Activated T-cell treated with anti-CD3 and anti-CD28 coated beads, Interleukin-2, amount 50 U/mL, for 48 hours (primary cell): ENCODE results near the gene CCT6A.
"Not testable (repeated sequence)": the region's sequence is repeated elsewhere in the genome, so short reads cannot be mapped to it uniquely, and the experiment has no call there.

ENCODE experiments used
- DNase-seq, 2 experiments: peaks; one replicate each; pipeline ENCODE4 v3.0.0-alpha.2; 2020

CCT6A gene, protein sequence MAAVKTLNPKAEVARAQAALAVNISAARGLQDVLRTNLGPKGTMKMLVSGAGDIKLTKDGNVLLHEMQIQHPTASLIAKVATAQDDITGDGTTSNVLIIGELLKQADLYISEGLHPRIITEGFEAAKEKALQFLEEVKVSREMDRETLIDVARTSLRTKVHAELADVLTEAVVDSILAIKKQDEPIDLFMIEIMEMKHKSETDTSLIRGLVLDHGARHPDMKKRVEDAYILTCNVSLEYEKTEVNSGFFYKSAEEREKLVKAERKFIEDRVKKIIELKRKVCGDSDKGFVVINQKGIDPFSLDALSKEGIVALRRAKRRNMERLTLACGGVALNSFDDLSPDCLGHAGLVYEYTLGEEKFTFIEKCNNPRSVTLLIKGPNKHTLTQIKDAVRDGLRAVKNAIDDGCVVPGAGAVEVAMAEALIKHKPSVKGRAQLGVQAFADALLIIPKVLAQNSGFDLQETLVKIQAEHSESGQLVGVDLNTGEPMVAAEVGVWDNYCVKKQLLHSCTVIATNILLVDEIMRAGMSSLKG

DNA sequence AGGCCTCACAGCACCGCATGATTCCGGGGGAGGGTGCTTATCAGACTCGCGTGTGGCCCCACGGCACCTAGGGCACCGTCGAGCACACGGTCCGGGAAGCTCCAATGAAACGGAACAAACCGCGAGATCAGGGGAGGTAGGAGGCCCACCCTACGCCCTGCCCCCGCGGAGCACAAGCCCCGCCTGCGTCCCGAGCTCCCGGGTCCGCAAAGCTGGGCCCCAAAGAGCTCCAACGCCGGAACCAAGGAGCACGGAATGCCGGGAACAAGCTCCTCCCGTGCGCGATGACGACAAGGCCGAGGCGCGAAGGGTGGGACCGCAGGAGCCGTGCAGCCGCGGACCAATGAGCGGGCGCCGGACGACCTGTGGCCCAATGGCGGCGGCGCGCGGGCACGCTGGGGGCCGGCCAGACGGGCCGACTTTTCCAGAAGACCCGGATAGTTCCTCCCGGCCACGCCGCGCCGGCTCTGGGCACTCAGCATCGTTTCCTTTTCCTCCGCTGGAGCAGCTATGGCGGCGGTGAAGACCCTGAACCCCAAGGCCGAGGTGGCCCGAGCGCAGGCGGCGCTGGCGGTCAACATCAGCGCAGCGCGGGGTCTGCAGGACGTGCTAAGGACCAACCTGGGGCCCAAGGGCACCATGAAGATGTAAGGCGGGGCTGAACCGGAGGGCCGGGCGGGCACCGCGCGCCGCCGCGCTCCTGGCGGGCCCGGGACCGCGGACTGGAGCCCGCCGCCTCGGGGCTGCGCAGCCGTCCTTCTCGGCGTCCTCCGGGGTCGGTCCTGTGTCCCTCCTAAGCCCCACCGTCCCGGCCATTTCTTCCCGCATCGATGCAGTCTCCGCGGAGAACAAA is at the start of gene CCT6A, which contains the start of gene PSPH:
Gene CCT6A, plus strand, starts transcription at position 427 of the 853 bp plus-strand sequence. Its CDS starts 84 bp downstream, at position 511.
Gene PSPH, minus strand, starts transcription at position 106 of the 853 bp plus-strand sequence. CDS start 30,232 bp downstream, outside the sequence.
- DNase-seq, result peak; percentile 94 to 95

DNA sequence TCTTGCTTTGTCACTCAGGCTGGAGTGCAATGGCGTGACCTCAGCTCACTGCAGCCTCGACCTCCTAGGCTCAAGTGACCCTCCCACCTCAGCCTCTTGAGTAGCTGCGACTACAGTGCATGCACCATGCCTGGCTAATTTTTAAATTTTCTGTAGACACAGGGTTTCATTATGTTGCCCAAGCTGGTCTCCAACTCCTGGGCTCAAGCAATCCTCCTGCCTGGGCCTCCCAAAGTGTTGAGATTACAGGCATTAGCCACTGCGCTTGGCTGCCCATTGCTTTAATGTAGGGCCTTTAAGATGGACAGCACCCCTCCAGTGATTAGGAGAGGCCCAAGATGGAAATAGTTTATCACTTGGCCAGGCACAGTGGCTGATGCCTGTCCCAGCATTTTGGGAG is 47.8 kb upstream of the CCT6A start:
- DNase-seq, result no peak

DNA sequence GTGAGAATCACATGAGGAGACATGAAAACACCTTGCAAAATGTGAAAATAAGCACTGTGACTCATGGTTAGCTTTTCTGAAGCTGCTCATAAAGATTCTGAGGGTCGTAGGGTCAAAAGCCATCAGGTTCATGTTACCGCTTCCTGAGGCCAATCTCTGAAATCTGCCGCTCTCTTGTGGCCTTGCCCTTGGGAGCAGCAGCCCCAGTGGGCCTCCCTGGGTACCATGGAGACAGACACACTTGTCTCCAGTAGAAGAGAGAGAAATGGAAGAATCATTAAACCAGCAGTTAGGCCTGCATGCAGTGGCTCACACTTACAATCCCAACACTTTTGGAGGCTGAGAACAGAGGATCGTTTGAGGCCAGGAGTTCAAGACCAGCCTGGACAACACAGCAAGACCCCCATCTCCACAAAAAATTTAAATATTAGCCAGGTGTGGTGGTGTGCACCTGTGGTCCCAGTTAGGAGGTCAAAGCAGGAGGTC is 44.4 kb upstream of the CCT6A start:
- no peak for DNase-seq

DNA sequence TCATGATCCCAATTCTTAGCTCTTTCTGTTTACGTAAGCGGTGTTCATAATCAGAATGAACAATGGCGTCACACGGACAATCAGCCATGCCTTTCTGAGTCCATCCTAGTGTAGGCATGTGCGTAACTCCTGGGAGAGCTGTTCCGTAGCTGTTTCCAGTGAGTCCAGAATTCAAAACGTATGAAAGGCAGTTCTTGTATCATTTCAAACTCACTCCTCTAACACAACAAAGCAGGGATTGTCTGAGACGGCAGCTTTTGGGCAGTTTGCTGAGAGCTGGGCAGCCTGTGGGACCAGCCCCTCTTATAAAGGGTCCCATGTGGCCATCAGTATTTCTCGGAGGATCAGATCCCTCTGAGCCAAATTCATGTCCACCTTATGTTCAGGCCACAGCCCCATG is 43.7 kb upstream of the CCT6A start:
- DNase-seq, result no peak

DNA sequence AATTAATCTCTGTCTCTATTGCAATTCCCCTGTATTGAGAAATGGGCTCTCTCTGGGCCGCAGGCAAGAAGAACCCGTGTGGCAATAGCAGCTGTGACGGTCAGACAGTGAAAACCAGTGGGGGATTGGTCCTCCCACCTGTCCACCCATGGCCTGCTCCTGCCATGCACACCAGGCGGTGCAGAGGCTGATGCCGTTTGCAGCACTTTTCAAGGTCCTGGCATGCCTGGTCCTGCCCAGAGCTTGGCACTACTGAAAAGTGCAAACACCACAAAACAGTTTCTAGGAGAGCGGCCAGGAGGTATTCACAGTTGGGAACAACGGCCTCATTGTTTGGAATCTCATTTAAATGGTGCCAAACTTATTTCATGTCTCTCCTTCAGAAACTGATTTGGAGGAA is 41.9 kb upstream of the CCT6A start:
- DNase-seq, result no peak

DNA sequence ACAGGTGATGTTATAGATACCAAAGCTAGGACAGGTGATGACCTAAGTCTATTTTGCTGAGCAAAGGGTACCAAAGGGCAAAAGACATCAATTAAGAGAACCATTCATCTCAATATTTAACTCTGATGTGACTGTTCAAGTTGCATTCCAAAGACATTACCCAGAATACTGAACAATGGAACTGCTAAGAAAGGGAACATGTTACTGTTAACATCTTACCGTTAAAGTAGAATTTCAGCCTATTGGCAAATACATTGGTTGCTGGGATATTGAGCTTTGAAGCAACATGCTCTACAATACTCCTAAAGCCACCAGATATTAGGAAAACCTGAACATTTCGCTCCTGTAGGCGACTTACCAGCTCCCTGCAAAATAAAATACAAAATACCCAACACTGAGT is 34.5 kb upstream of the CCT6A start:
- not testable (repeated sequence) for DNase-seq

DNA sequence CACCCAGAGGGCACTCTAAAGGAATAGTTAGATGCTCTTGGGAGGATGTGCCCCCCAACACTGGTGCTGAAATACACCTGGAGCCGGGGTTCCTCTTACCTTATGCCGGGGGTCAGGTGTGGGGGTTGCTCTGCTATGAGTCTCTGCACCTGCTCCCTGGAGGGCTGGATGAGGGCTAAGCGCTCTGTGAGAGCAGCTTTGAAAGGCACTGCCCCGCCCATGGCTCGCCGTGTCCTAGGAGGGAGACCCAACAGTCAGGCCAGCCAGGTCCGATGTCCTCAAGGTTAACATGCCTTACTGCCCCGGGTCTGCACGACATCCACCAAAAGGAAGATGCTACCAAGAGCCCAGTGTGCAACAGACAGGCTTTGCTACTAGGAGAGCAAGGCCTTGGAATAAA is 32.1 kb upstream of the CCT6A start:
- no peak for DNase-seq

DNA sequence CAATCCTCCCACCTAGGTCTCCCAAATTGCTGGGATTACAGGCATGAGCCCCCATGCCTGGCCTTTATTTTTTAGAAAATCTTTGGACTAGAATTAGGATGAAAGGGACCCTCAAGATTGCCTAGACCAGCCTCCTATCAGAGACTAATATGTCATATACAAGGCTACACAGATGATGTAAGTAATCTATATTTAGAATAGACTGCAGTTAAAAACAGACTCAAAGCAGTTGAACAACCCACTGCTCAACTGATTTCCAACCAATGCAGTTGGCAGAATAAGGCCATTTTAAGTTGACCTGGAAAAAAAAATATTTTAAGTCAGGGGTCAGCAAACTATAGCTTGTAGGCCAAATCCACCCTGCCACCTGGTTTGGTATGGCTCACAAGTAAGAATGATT is 28.1 kb upstream of the CCT6A start:
- DNase-seq, result no peak

DNA sequence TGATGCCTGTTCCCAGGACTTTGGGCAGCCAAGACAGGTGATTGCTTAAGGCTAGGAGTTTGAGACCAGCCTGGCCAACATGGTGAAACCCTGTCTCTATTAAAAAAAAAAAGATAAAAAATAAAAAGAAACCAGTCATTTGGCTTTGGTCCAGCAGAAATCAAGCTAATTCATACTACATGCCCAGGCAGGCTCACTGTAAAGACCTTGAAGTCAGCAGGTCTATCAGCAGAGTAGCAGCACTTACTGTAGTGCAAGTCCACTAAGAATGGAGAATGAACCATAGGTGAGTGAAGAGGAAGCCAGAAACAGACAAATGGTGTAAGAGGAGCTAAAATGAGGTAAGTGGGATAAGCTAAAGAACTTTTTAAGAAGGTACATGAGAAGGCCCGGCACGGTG is 25.0 kb upstream of the CCT6A start:
- no peak for DNase-seq

DNA sequence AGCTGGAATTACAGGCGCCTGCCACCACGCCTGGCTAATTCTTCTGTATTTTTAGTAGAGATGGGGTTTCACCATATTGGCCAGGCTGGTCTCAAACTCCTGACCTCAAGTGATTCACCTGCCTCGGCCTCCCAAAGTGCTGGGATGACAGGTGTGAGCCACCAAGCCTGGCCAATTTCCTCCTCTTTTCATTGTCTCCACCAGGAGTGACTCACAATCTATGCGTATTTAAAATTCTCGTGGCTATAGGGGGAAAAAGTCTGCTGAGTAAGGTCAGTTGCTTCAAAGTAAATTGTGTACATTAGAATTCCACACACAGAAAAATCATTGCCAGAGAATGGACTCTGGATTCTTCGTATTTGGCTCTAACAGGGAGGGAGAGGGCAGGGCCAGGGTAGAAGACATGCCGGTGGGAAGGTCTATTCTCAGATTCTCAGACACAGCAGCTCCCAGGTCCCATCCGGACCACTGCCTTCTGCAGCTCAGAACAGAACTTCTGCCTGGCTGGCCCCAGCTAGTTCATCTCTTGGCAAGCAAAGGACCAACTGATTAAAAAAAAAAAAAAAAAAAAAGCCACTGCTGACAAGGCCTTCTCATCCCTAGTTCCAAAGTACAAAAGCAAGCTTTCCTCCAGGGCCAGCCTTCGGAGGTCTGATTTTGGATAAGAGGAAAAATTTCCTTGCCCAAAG is 22.5 kb upstream of the CCT6A start:
- no peak for DNase-seq

DNA sequence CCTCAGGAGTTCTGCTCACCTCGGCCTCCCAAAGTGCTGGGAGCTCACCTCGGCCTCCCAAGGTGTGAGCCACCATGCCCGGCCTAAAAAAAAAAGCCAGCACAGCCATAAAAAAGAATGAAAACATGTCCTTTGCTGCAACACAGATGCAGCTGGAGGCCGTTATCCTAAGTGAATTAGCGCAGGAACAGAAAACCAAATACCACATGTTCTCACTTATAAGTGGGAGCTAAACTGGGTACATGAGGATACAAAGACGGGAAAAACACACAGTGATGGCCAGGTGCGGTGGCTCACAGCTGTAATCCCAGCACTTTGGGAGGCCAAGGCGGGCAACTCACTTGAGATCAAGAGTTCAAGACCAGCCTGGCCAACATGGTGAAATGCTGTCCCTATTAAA is 21.2 kb upstream of the CCT6A start:
- no peak for DNase-seq

DNA sequence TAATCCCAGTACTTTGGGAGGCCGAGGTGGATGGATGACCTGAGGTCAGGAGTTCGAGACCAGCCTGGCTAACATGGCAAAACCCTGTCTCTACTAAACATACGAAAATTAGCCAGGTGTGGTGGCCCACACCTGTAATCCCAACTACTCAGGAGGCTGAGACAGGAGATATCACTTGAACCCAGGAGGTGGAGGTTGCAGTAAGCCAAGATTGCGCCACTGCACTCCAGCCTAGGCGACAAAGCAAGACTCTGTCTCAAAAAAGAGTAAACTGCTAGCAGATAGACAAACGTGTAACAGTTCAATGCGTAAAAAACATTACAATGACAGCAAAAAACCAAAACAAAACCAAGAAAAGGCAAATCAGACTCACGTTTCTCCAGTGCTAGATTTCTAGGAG is 20.0 kb upstream of the CCT6A start:
- not testable (repeated sequence) for DNase-seq

DNA sequence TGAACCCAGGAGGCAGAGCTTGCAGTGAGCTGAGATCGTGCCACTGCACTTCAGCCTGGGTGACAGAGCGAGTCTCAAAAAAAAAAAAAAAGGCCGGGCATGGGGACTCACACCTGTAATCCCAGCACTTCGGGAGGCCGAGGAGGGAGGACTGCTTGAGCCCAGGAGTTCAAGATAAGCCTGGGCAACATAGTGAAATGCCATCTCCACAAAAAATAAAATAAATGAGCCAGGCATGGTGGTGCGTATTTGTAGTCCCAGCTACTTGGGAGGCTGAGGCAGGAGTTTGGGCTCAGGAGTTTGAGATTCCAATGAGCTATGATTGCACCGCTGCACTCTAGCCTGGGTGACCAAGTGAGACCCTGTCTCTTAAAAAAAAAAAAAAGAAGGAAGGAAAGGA is 19.0 kb upstream of the CCT6A start:
- not testable (repeated sequence) for DNase-seq

DNA sequence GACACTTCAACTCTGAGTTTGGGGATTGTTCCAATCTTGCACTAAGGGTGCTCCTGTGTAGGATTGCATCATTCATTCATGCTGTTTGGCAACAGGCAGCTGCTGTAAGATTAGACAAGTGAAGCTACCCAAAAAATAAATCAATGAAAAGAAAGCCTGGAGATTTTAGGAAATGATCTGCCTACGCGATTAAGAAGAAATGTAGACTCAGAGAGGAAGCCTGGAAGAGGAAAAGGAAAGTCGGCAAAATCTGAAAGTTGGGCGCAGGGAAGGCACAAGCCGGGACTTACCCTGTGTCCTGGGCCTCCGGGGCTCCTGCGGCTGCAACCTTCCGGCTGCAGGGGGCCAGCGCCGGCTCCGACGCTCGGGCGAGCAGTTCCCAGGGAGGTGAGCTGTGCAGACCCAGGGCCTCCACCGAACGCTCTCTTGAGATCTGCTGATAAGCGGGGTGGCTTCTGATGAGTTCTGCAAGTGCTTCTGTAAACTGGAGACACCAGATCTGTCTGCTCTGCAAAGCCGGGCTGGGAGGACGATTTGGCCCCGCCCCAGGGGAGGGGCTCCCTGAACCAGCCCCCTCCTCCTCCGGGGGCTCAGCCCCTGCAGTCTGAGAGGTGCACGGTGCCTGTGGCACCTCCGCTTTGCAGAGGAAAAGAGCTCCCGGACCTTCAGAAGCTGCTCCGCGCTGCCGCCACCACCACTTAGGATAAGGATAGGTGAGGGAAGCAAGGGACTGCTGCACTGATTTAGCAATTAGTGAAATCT is 17.7 kb upstream of the CCT6A start:
- DNase-seq, result peak; percentile 75 to 82

DNA sequence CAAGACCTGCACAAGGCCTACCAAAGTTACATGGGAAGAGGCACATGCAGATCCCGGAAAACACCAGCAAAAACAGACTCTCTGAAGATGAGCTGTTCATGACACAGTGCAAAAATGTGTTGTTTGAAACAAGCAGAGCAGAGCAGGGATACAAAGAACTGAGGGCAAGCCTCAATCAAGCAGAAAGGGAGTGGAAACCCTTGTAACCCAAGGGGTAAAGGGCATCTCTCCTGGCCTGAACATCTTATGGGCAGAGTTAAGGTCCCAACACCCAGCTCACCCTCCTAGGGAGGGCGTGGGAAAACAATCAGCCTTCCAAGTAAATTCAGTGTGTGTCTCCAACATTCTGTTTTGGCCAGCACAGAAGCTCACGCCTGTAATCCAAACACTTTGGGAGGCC is 10.8 kb upstream of the CCT6A start:
- DNase-seq, result no peak

DNA sequence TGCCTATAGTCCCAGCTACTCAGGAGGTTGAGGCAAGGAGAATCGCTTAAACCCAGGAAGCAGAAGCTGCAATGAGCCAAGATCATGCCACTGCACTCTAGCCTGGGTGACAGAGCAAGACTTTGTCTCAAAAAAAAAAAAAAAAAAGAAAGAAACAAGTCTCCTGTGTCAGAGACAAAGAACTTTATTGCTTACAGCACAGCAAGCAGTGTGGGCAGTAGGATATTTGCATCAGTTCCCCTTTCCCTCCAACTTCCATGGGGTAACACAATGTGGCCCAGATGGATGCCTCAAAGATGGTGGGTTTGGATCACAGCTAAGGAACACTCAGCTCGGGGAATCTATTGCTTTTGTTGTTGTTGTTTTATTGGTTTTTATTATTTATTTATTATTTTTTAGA is 5.8 kb upstream of the CCT6A start:
- not testable (repeated sequence) for DNase-seq

DNA sequence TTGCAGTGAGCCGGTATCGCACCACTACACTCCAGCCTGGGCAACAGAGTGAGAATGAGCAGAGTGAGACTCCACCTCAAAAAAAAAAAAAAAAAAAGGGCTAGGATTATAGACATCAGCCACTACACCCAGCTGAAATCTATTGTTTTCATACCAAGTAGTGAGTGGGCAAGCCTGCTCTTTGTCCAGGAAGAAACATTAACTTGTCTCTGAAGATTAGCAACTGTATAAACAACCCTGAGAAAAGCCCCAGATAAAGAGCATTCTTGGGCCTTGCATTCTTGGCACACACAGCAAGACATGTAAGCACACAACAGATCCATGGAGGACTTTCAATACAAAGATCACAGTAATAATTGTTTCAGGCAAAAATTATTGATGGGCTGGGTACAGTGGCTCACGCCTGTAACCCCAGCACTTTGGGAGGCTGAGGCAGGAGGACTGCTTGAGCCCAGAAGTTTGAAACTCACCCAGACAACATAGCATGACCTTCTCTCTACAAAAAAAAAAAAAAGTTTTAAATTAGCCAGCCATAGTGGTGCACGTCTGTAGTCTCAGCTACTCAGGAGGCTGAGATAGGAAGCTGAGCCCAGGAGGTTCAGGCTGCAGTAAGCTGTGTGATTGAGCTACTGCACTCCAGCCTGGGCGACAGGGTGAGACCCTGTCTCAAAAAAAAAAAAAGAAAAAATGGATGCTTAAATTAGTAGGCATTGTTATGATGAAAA is 4.7 kb upstream of the CCT6A start:
- DNase-seq, result no peak

DNA sequence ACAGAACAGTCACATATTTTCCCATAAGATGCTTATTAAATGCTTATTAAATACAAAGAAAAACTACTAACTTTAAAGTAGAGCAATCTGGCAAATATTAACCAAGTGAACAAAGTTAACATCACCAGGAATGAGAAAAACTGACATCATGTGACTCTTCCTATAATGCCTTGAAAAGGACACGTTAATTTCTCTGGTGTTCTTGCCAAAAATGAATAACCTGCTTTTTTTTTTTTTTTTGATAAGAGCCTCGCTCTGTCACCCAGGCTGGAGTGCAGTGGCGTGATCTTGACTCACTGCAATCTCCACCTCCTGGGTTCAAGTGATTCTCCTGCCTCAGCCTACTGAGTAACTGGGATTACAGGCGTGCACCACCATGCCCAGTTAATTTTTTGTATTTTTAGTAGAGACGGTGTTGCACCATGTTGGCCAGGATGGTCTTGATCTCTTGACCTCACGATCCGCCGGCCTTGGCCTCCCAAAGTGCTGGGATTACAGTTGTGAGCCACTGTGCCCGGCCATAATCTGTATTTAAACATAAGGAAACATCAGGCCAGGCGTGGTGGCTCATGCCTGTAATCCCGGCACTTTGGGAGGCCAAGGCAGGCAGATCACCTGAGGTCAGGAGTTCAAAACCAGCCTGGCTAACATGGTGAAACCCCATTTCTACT is 4.0 kb upstream of the CCT6A start:
- DNase-seq, result not testable (repeated sequence)

DNA sequence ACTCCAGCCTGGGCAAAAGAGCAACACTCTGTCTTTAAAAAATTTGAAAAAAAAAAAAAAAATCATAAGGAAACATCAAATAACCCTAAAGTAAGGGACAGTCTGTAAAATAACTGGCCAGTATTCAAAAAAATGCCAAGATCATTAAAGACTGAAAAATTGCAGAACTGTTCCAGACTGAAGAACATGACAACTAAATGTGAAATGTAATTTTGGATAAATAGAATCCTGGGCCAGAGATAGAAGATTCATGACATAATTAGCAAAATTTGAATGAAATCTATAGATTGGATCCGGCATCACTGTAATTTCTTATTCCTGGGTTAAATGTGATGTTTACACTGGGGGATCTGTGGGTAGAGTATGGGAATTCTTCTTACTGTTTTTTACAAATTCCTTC is 3.3 kb upstream of the CCT6A start:
- DNase-seq, result no peak

DNA sequence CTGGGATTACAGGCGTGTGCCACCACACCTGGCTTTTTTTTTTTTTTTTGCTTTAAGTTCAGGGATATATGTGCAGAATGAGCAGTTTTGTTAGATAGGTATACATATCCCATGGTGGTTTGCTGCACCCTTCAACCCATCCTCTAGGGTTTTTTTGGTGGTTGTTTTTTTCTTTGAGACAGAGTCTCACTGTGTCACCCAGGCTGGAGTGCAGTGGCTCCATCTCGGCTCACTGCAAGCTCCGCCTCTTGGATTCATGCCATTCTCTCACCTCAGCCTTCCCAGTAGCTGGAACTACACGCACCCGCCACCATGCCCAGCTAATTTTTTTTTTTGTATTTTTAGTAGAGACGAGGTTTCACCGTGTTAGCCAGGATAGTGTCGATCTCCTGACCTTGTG is 2.8 kb upstream of the CCT6A start:
- DNase-seq, result not testable (repeated sequence)

DNA sequence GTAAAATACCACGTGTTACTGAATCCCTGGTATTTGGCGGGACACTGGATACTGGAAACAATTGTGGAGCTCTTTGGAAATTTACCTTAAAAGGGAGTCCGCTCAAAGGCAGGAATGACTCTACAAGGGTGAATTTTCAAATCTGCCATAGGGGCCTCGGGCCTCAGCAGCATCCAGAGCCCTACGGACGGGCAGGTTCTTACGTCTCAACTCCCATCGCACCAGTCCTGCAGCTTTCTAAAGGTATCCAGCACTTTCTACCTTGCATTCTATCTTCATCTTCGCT is 569 bp upstream of the CCT6A start:
- DNase-seq, result no peak
